ENCODE measurements around the gene B3GALT4. TPM values are rescaled to one million over a fixed set of nuclear protein-coding genes. Genes with fewer than 3 reads are reported as not detected.
"Not testable (repeated sequence)": the region's sequence is repeated elsewhere in the genome, so short reads cannot be mapped to it uniquely, and the experiment has no call there.

Gene B3GALT4
- total RNA-seq, 1 donor: 4.3 TPM

- Histone ChIP-seq H3K4me3 (ENCODE audit: insufficient read depth, low read length) (peak overlapping the region; percentile 89), H3K27me3 (ENCODE audit: insufficient read depth, low read length) (no peaks in the 10 kb centered on the region), H2AFZ (ENCODE audit: low read length) (peak overlapping the region; percentile 100), H3K36me3 (ENCODE audit: insufficient read depth, low read length) (peaks cover 66% of the 10 kb centered on the region), H3K4me1 (ENCODE audit: insufficient read depth, low read length) (peaks cover 48% of the 10 kb centered on the region), H3K4me2 (ENCODE audit: insufficient read depth, low read length) (peak overlapping the region; percentile 99), H3K79me2 (ENCODE audit: insufficient read depth, low read length) (peaks cover 58% of the 10 kb centered on the region), H4K20me1 (ENCODE audit: insufficient read depth, low read length) (peaks cover 47% of the 10 kb centered on the region), H3K27ac (ENCODE audit: low read depth, low read length) (peak overlapping the region; percentile 95), H3K9me3 (ENCODE audit: low read depth, low read length) (no peaks in the 10 kb centered on the region)
- TF ChIP-seq, protein P1, sequence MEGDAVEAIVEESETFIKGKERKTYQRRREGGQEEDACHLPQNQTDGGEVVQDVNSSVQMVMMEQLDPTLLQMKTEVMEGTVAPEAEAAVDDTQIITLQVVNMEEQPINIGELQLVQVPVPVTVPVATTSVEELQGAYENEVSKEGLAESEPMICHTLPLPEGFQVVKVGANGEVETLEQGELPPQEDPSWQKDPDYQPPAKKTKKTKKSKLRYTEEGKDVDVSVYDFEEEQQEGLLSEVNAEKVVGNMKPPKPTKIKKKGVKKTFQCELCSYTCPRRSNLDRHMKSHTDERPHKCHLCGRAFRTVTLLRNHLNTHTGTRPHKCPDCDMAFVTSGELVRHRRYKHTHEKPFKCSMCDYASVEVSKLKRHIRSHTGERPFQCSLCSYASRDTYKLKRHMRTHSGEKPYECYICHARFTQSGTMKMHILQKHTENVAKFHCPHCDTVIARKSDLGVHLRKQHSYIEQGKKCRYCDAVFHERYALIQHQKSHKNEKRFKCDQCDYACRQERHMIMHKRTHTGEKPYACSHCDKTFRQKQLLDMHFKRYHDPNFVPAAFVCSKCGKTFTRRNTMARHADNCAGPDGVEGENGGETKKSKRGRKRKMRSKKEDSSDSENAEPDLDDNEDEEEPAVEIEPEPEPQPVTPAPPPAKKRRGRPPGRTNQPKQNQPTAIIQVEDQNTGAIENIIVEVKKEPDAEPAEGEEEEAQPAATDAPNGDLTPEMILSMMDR (IDR thresholded peaks at IDR 0.05; ENCODE audit: extremely low read depth, low read depth, low read length): no peak
- no peak for DNase-seq (ENCODE audit: insufficient read length, low spot score, missing footprints)
Observed at GRCh38 chr6:33272275-33273128, 4.4 kb upstream of the B3GALT4 start.

GRCh38 chr6:33273129-33273923 is 3.6 kb upstream of the B3GALT4 start:
- no peak for DNase-seq (ENCODE audit: insufficient read length, low spot score, missing footprints)
- peak overlapping the region; percentile 95 for H3K27ac ChIP-seq (ENCODE audit: low read depth, low read length)
- H3K4me3 ChIP-seq (ENCODE audit: insufficient read depth, low read length): peak overlapping the region; percentile 89
- H3K4me2 ChIP-seq (ENCODE audit: insufficient read depth, low read length): peak overlapping the region; percentile 99
- peaks cover 58% of the 10 kb centered on the region for H3K79me2 ChIP-seq (ENCODE audit: insufficient read depth, low read length)
- H3K9me3 ChIP-seq (ENCODE audit: low read depth, low read length): no peaks in the 10 kb centered on the region
- peaks cover 48% of the 10 kb centered on the region for H3K4me1 ChIP-seq (ENCODE audit: insufficient read depth, low read length)
- no peaks in the 10 kb centered on the region for H3K27me3 ChIP-seq (ENCODE audit: insufficient read depth, low read length)
- TF ChIP-seq, protein P1 (IDR thresholded peaks at IDR 0.05; ENCODE audit: extremely low read depth, low read depth, low read length): no peak
- H4K20me1 ChIP-seq (ENCODE audit: insufficient read depth, low read length): peaks cover 50% of the 10 kb centered on the region
- peaks cover 57% of the 10 kb centered on the region for H3K36me3 ChIP-seq (ENCODE audit: insufficient read depth, low read length)
- no peak overlapping the region for H2AFZ ChIP-seq (ENCODE audit: low read length)

DNA sequence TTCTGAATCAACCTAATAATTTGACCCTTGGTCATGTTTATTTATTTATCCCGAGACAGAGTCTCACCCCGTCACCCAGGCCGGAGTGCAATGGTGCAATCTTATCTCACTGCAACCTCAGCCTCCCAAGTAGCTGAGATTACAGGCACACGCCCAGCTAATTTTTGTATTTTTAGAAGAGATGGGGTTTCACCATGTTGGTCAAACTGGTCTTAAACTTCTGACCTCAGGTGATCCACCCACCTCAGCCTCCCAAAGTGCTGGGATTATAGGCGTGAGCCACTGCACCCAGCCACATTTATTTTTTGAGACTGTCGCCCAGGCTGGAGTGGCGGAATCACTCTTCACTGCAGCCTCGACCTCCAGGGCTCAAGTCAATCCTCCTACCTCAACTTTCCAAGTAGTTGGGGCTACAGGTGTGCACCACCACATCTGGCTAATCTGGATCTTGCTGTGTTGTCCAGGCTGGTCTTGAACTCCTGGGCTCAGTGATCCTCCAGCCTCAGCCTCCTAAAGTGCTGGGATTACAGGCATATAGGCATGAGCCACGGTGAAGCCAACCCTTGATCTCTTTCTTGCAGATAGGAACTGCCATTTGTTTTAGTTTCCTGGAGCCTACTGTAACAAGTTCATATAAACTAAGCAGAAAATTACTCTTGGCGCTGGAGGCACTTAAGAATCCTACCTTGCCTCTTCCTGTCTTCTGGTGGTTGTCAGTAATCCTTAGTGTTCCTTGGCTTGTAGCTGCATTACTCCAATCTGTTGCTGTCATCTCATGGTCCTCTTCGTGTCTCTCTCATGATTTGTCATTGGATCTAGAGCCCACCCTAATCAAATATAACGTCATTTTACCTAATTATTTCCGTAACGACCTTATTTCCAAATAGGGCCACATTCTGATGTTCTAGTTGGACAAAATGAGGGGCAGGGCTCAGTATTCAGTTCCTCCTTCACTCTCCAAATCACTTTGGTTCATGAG is 2.7 kb upstream of the B3GALT4 start:
- H4K20me1 ChIP-seq (ENCODE audit: insufficient read depth, low read length): peaks cover 50% of the 10 kb centered on the region
- H3K4me2 ChIP-seq (ENCODE audit: insufficient read depth, low read length): peak overlapping the region; percentile 99

GRCh38 chr6:33275795-33276580 is 935 bp upstream of the B3GALT4 start:
- H3K4me3 ChIP-seq (ENCODE audit: insufficient read depth, low read length): peak overlapping the region; percentile 67
- H3K27me3 ChIP-seq (ENCODE audit: insufficient read depth, low read length); H2AFZ ChIP-seq (ENCODE audit: low read length); H3K9me3 ChIP-seq (ENCODE audit: low read depth, low read length); H3K27ac ChIP-seq (ENCODE audit: low read depth, low read length): not testable (repeated sequence)
- peak overlapping the region; percentile 99 for H3K4me2 ChIP-seq (ENCODE audit: insufficient read depth, low read length)
- H3K79me2 ChIP-seq (ENCODE audit: insufficient read depth, low read length): peaks cover 46% of the 10 kb centered on the region
- peaks cover 55% of the 10 kb centered on the region for H4K20me1 ChIP-seq (ENCODE audit: insufficient read depth, low read length)
- H3K4me1 ChIP-seq (ENCODE audit: insufficient read depth, low read length): peaks cover 45% of the 10 kb centered on the region
- peaks cover 69% of the 10 kb centered on the region for H3K36me3 ChIP-seq (ENCODE audit: insufficient read depth, low read length)
- peak; percentile 31 for DNase-seq (ENCODE audit: insufficient read length, low spot score, missing footprints)

More for the DNA sequence above, 2.7 kb upstream of the B3GALT4 start:
- H3K79me2 ChIP-seq (ENCODE audit: insufficient read depth, low read length): peaks cover 58% of the 10 kb centered on the region
- no peaks in the 10 kb centered on the region for H3K27me3 ChIP-seq (ENCODE audit: insufficient read depth, low read length)
- peak overlapping the region; percentile 95 for H3K27ac ChIP-seq (ENCODE audit: low read depth, low read length)
- TF ChIP-seq, protein P1 (IDR thresholded peaks at IDR 0.05; ENCODE audit: extremely low read depth, low read depth, low read length): no peak
- peaks cover 55% of the 10 kb centered on the region for H3K36me3 ChIP-seq (ENCODE audit: insufficient read depth, low read length)
- peak overlapping the region; percentile 89 for H3K4me3 ChIP-seq (ENCODE audit: insufficient read depth, low read length)
- no peaks in the 10 kb centered on the region for H3K9me3 ChIP-seq (ENCODE audit: low read depth, low read length)
- H2AFZ ChIP-seq (ENCODE audit: low read length): no peak overlapping the region
- DNase-seq (ENCODE audit: insufficient read length, low spot score, missing footprints): no peak
- peaks cover 48% of the 10 kb centered on the region for H3K4me1 ChIP-seq (ENCODE audit: insufficient read depth, low read length)

All from osteoblast (primary cell).